ENCODE measurements around the gene SGPP2. TPM values are rescaled to one million over a fixed set of nuclear protein-coding genes. Genes with fewer than 3 reads are reported as not detected.

The SGPP2 gene
- total RNA-seq, 1 experiment from 2014 or later = not detected

DNA sequence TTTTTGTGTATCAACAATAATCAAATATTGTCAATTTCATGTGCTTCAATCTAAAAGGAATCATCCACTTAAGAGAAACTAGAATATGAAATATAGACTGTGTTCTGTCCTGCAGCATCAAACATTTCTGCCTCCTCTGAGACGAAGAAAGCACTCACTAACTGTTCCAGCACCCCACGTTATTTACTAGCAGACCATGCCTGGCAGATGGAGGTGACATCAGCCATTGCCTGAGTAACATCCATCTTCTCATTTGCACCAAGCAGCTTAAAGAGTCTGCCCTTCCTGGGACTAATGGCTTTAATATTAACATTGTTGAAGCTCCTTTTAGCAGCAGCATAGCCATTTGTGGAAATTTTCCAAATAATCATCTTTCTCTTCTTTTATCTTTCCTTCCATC is 25.7 kb downstream of the SGPP2 start:
- Mint-ChIP-seq H3K4me3 (no peak overlapping the region), H3K4me1 (peaks cover 4 to 9% of the 10 kb centered on the region in 2 experiments), H3K27ac (no peak overlapping the region; a peak in 1 of 7 replicates), H3K27me3 (ENCODE audit: low read depth) (peaks cover 68% of the 10 kb centered on the region), H3K9me3 (no peaks in the 10 kb centered on the region; a peak in 1 of 5 replicates), H3K36me3 (ENCODE audit: insufficient read depth in 1 of 3, low read depth in 3 of 3) (no peaks in the 10 kb centered on the region)
- DNase-seq = no peak
- Histone ChIP-seq H3K4ac (ENCODE audit: low read depth, low read length) (no peak overlapping the region), H3K79me2 (ENCODE audit: insufficient read depth, low read length) (no peaks in the 10 kb centered on the region), H4K5ac (ENCODE audit: insufficient read length, low read depth, low read length) (no peak overlapping the region), H2BK5ac (ENCODE audit: insufficient read length, low read length) (no peak overlapping the region), H3K9me3 (ENCODE audit: control insufficient read depth, low read depth, low read length) (no peaks in the 10 kb centered on the region), H2BK120ac (ENCODE audit: low read depth, low read length, poor library complexity, severe bottlenecking) (no peak overlapping the region), H3K18ac (ENCODE audit: insufficient read length, low read depth, low read length) (no peak overlapping the region), H4K20me1 (ENCODE audit: control insufficient read depth, insufficient read depth, insufficient read length) (no peaks in the 10 kb centered on the region), H3K4me2 (ENCODE audit: insufficient read depth, insufficient read length, low read length) (no peak overlapping the region), H3K14ac (ENCODE audit: insufficient read depth, low read length) (no peak overlapping the region), H3K23ac (ENCODE audit: insufficient read length, low read depth, low read length) (no peak overlapping the region), H2BK20ac (ENCODE audit: low read depth, low read length, poor library complexity, severe bottlenecking) (no peak overlapping the region), H4K91ac (ENCODE audit: insufficient read length, low read depth, low read length) (no peak overlapping the region), H3K27ac (ENCODE audit: insufficient read length, low read depth, low read length) (no peak overlapping the region), H3K9ac (ENCODE audit: extremely low read depth, insufficient read length, low read length) (no peak overlapping the region), H2AFZ (ENCODE audit: low read length) (no peak overlapping the region), H3K23me2 (ENCODE audit: insufficient read length, low read depth, low read length, poor library complexity, severe bottlenecking) (no peaks in the 10 kb centered on the region), H2BK15ac (ENCODE audit: low read depth, low read length) (no peak overlapping the region), H3K27me3 (ENCODE audit: insufficient read depth, low read length) (no peaks in the 10 kb centered on the region), H3K4me1 (ENCODE audit: insufficient read depth, low read length) (peaks cover 3% of the 10 kb centered on the region; the same call in 1 of the 2 replicates), H3K79me1 (ENCODE audit: insufficient read depth, low read depth, low read length, poor library complexity, severe bottlenecking) (no peaks in the 10 kb centered on the region), H4K8ac (replicated peaks; ENCODE audit: insufficient read length, low read depth, low read length) (no peak overlapping the region), H2BK12ac (ENCODE audit: insufficient read length, low read depth, low read length) (no peak overlapping the region), H2AK5ac (ENCODE audit: insufficient read length, low read length) (no peak overlapping the region), H3K56ac (ENCODE audit: insufficient read length, low read depth, low read length) (no peak overlapping the region), H3T11ph (ENCODE audit: low read length) (no peak overlapping the region)
- TF ChIP-seq, protein P1, sequence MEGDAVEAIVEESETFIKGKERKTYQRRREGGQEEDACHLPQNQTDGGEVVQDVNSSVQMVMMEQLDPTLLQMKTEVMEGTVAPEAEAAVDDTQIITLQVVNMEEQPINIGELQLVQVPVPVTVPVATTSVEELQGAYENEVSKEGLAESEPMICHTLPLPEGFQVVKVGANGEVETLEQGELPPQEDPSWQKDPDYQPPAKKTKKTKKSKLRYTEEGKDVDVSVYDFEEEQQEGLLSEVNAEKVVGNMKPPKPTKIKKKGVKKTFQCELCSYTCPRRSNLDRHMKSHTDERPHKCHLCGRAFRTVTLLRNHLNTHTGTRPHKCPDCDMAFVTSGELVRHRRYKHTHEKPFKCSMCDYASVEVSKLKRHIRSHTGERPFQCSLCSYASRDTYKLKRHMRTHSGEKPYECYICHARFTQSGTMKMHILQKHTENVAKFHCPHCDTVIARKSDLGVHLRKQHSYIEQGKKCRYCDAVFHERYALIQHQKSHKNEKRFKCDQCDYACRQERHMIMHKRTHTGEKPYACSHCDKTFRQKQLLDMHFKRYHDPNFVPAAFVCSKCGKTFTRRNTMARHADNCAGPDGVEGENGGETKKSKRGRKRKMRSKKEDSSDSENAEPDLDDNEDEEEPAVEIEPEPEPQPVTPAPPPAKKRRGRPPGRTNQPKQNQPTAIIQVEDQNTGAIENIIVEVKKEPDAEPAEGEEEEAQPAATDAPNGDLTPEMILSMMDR (conservative IDR thresholded peaks at IDR 0.05) = no peak
- WGBS (ENCODE audit: extremely low coverage, insufficient read length, low lambda C conversion rate) = no CpG with 5 or more reads among the region's 2 CpGs

Data from H9 (cell line).